ENCODE data around the gene ECD. TPM values are rescaled to one million over a fixed set of nuclear protein-coding genes. Genes with fewer than 3 reads are reported as not detected.

Gene ECD
- total RNA-seq, 1 donor from 2014 or later, result 44.0 TPM

DNA sequence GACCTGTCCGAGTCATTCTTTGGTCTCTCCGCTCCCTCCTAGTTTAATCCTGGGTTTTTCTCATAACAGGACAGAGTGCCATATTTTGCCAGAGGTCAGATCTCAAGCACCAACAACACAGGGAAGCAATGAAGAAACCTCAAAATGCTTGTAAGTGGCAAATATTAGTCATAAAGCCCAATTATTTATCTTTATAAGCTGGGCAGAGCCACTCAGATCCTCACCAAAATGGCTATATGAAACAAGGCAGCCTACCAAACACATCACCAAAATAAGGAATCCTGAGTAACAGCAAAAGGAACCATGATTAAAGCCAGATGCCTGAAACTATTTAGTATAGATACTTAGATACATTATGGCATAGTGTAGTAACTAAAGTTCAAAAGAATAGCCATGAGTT lies 4.7 kb downstream of the ECD start:
- H3K27ac Mint-ChIP-seq, result no peak overlapping the region
- Histone ChIP-seq H3K4me2 (no peak overlapping the region), H3K4me1 (peaks cover 6% of the 10 kb centered on the region), H3K27ac (no peak overlapping the region), H3K36me3 (peaks cover 4% of the 10 kb centered on the region), H4K20me1 (ENCODE audit: low read depth) (peaks cover 9% of the 10 kb centered on the region), H3K9me3 (ENCODE audit: low read depth) (no peaks in the 10 kb centered on the region), H3K79me2 (ENCODE audit: low read depth) (peaks cover 86% of the 10 kb centered on the region), H3K9ac (no peak overlapping the region), H3F3A (ENCODE audit: low read depth) (peaks cover 29% of the 10 kb centered on the region), H3K4me3 (no peak overlapping the region), H3K27me3 (no peaks in the 10 kb centered on the region), H2AFZ (replicated peaks) (no peak overlapping the region)
- H3K4me3 Mint-ChIP-seq, result no peak overlapping the region
- no peaks in the 10 kb centered on the region for H3K9me3 Mint-ChIP-seq
- peaks cover 12% of the 10 kb centered on the region for H3K4me1 Mint-ChIP-seq
- peaks cover 17% of the 10 kb centered on the region for H3K36me3 Mint-ChIP-seq
- no peak for DNase-seq (ENCODE audit: low spot score)
- H3K27me3 Mint-ChIP-seq (ENCODE audit: insufficient read depth, low read depth), result peaks cover 2% of the 10 kb centered on the region
- TF ChIP-seq CTCF (IDR thresholded peaks at IDR 0.05) (no peak), EZH2 (IDR thresholded peaks at IDR 0.05) (no peak), EZH2phosphoT487 (IDR thresholded peaks at IDR 0.05) (no peak)

- Histone ChIP-seq H3F3A (ENCODE audit: low read depth) (peaks cover 23% of the 10 kb centered on the region), H3K4me3 (no peak overlapping the region), H3K79me2 (ENCODE audit: low read depth) (peaks cover 84% of the 10 kb centered on the region), H3K36me3 (peaks cover 4% of the 10 kb centered on the region), H4K20me1 (ENCODE audit: low read depth) (peaks cover 9% of the 10 kb centered on the region), H3K27me3 (no peaks in the 10 kb centered on the region), H3K4me1 (peaks cover under 1% of the 10 kb centered on the region), H3K4me2 (no peak overlapping the region), H3K9me3 (ENCODE audit: low read depth) (no peaks in the 10 kb centered on the region), H2AFZ (replicated peaks) (no peak overlapping the region), H3K27ac (no peak overlapping the region), H3K9ac (no peak overlapping the region)
- H3K27ac Mint-ChIP-seq, result no peak overlapping the region
- TF ChIP-seq CTCF (IDR thresholded peaks at IDR 0.05) (no peak), EZH2 (IDR thresholded peaks at IDR 0.05) (no peak), EZH2phosphoT487 (IDR thresholded peaks at IDR 0.05) (no peak)
- H3K4me3 Mint-ChIP-seq, result no peak overlapping the region
- peaks cover 17% of the 10 kb centered on the region for H3K36me3 Mint-ChIP-seq
- peaks cover 2% of the 10 kb centered on the region for H3K4me1 Mint-ChIP-seq
- H3K9me3 Mint-ChIP-seq, result no peaks in the 10 kb centered on the region
- H3K27me3 Mint-ChIP-seq (ENCODE audit: insufficient read depth, low read depth), result no peaks in the 10 kb centered on the region
- no peak for DNase-seq (ENCODE audit: low spot score)
These were observed 6.1 kb downstream of the ECD start for GRCh38 chr10:73161662-73162061.

DNA sequence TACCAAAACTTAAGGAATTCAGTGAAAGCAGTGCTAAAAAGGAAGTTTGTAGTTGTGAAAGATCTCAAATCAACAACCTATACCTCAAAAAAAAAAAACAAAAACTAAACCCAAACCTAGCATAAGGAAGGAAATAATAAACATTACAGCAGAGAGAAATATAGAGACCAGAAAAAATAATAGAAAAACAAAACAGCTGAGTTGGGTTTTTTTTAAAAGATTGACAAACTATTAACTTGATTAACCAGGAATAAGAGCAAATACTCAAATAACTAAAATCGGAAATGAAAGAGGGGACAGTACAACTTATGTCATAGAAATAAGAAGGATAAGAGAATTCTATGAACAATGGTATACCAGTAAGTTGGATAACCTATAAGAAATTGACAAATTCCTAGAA lies 6.7 kb downstream of the ECD start:
- Histone ChIP-seq H2AFZ (replicated peaks) (no peak overlapping the region), H3K27ac (no peak overlapping the region), H4K20me1 (ENCODE audit: low read depth) (peaks cover 9% of the 10 kb centered on the region), H3K4me1 (no peaks in the 10 kb centered on the region), H3K4me3 (no peak overlapping the region), H3K36me3 (peaks cover 4% of the 10 kb centered on the region), H3K79me2 (ENCODE audit: low read depth) (peaks cover 78% of the 10 kb centered on the region), H3F3A (ENCODE audit: low read depth) (peaks cover 23% of the 10 kb centered on the region), H3K9me3 (ENCODE audit: low read depth) (no peaks in the 10 kb centered on the region), H3K27me3 (no peaks in the 10 kb centered on the region), H3K9ac (no peak overlapping the region), H3K4me2 (no peak overlapping the region)
- Mint-ChIP-seq H3K9me3 (no peaks in the 10 kb centered on the region), H3K4me3 (no peak overlapping the region), H3K4me1 (no peaks in the 10 kb centered on the region), H3K27ac (no peak overlapping the region), H3K27me3 (ENCODE audit: insufficient read depth, low read depth) (no peaks in the 10 kb centered on the region), H3K36me3 (peaks cover 17% of the 10 kb centered on the region)
- no peak for DNase-seq (ENCODE audit: low spot score)
- TF ChIP-seq EZH2 (IDR thresholded peaks at IDR 0.05), result no peak
- TF ChIP-seq EZH2phosphoT487 (IDR thresholded peaks at IDR 0.05), result no peak

DNA sequence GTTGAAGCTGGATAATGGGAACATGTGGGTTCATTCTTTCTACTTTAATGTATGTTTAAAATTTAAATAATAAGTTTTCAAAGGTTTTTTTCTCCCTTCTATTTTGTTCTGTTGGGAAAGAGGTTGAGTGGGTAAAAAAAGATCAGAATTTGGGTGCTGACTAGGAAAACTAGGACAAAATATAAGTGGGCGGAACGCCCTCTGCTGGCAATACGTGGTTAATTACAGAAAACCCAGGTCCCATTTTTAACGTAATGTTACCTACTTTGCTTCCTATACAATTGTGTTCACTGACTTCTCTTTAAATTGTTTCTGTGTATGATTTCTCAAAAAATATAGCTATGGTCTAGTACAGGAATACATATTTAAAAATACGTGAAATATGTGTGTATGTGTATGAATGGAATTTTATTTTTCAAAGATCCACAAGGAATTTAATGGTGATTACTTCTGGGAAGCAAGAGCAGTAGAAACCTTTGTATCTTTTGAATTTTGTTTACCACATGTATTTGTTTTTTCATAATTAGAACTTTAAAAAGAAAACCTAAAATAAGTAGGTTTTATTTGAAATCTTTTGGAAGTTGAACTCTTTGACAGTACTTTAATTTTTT lies 8.7 kb downstream of the ECD start:
- peak; percentile 60 for DNase-seq (ENCODE audit: low spot score)
- no peak overlapping the region for H3K27ac ChIP-seq
- Mint-ChIP-seq H3K27ac (no peak overlapping the region), H3K4me1 (no peaks in the 10 kb centered on the region), H3K4me3 (no peak overlapping the region), H3K9me3 (no peaks in the 10 kb centered on the region), H3K36me3 (peaks cover 23% of the 10 kb centered on the region), H3K27me3 (ENCODE audit: insufficient read depth, low read depth) (peaks cover 2% of the 10 kb centered on the region)
- H3K79me2 ChIP-seq (ENCODE audit: low read depth), result peaks cover 58% of the 10 kb centered on the region
- peaks cover 9% of the 10 kb centered on the region for H4K20me1 ChIP-seq (ENCODE audit: low read depth)
- H3K4me1 ChIP-seq, result no peaks in the 10 kb centered on the region
- no peak overlapping the region for H3K4me3 ChIP-seq
- H3K9ac ChIP-seq, result no peak overlapping the region
- H2AFZ ChIP-seq (replicated peaks), result no peak overlapping the region
- H3K9me3 ChIP-seq (ENCODE audit: low read depth), result no peaks in the 10 kb centered on the region
- no peak overlapping the region for H3K4me2 ChIP-seq
- H3F3A ChIP-seq (ENCODE audit: low read depth), result peaks cover 23% of the 10 kb centered on the region
- no peaks in the 10 kb centered on the region for H3K27me3 ChIP-seq
- TF ChIP-seq EZH2 (IDR thresholded peaks at IDR 0.05) (no peak), EZH2phosphoT487 (IDR thresholded peaks at IDR 0.05) (no peak), CTCF (IDR thresholded peaks at IDR 0.05) (peak; percentile 89)
- H3K36me3 ChIP-seq, result peaks cover 7% of the 10 kb centered on the region

Measured in neural progenitor cell (in vitro differentiated cells).